Measurements from ENCODE around the gene LRCH4. TPM values are rescaled to one million over a fixed set of nuclear protein-coding genes. Genes with fewer than 3 reads are reported as not detected.

LRCH4 gene
- polyA plus RNA-seq, 1 donor (not counting 4 experiments of a cell fraction or from before 2014, with no cell fraction given) = 4.9 TPM

- Histone ChIP-seq H3K4me1 (ENCODE audit: control insufficient read depth, extremely low read depth, insufficient read depth, low read length) (peaks cover 32% of the 10 kb centered on the region), H3K4me3 (ENCODE audit: control insufficient read depth in 2 of 3, extremely low read depth in 1 of 3, insufficient read depth in 2 of 3, low read depth in 1 of 3, low read length in 3 of 3) (peak overlapping the region; percentile 88 to 96 (median 90)), H3K9me3 (ENCODE audit: control insufficient read depth, low read depth, low read length) (no peaks in the 10 kb centered on the region), H3K36me3 (ENCODE audit: control insufficient read depth in 2 of 2, extremely low read depth in 1 of 2, insufficient read depth in 2 of 2, low read length in 2 of 2) (peaks cover 14 to 23% of the 10 kb centered on the region in 2 experiments), H3K9me1 (ENCODE audit: control insufficient read depth, extremely low read depth, insufficient read depth, low read length) (no peaks in the 10 kb centered on the region), H2AFZ (ENCODE audit: control insufficient read depth, low read length) (no peak overlapping the region), H4K20me1 (ENCODE audit: control insufficient read depth, extremely low read depth, insufficient read depth, low read length) (peaks cover 8% of the 10 kb centered on the region), H3K79me2 (ENCODE audit: control insufficient read depth, insufficient read depth, low read length) (peaks cover 13% of the 10 kb centered on the region), H3K27ac (ENCODE audit: control insufficient read depth, insufficient read depth, low read length) (peak overlapping the region; percentile 88), H3K9ac (ENCODE audit: control insufficient read depth, extremely low read depth, insufficient read depth, low read length) (peak overlapping the region; percentile 90), H3K27me3 (ENCODE audit: control insufficient read depth, extremely low read depth, insufficient read depth, low read length) (no peaks in the 10 kb centered on the region), H3K4me2 (ENCODE audit: control insufficient read depth, extremely low read depth, insufficient read depth, low read depth, low read length) (peak overlapping the region; percentile 85)
- TF ChIP-seq EZH2 (IDR thresholded peaks at IDR 0.05; ENCODE audit: low read length) = no peak
- TF ChIP-seq CTCF (optimal IDR thresholded peaks at IDR 0.05 in 1 of 3, IDR thresholded peaks at IDR 0.05 in 1 of 3, conservative IDR thresholded peaks at IDR 0.05 in 1 of 3; ENCODE audit: extremely low read depth in 1 of 3, insufficient read depth in 2 of 3, low read length in 3 of 3) = no peak
- FAIRE-seq = no peak
- DNase-seq (ENCODE audit: low read depth, low spot score) = no peak
- dilution Hi-C loops (cut with MboI; ENCODE audit: extremely low pct_ligation_motif_present, low sequenced_read_pairs) = no loop called here
Observed at GRCh38 chr7:100584054-100584682, 1.8 kb downstream of the LRCH4 start.

GRCh38 chr7:100583132-100584053 lies 2.5 kb downstream of the LRCH4 start:
- Histone ChIP-seq H3K9me1 (ENCODE audit: control insufficient read depth, extremely low read depth, insufficient read depth, low read length) (no peaks in the 10 kb centered on the region), H3K4me2 (ENCODE audit: control insufficient read depth, extremely low read depth, insufficient read depth, low read depth, low read length) (no peak overlapping the region), H3K27me3 (ENCODE audit: control insufficient read depth, extremely low read depth, insufficient read depth, low read length) (no peaks in the 10 kb centered on the region), H2AFZ (ENCODE audit: control insufficient read depth, low read length) (no peak overlapping the region), H3K27ac (ENCODE audit: control insufficient read depth, insufficient read depth, low read length) (no peak overlapping the region), H3K9ac (ENCODE audit: control insufficient read depth, extremely low read depth, insufficient read depth, low read length) (no peak overlapping the region), H3K4me1 (ENCODE audit: control insufficient read depth, extremely low read depth, insufficient read depth, low read length) (peaks cover 32% of the 10 kb centered on the region), H4K20me1 (ENCODE audit: control insufficient read depth, extremely low read depth, insufficient read depth, low read length) (peaks cover 8% of the 10 kb centered on the region), H3K36me3 (ENCODE audit: control insufficient read depth in 2 of 2, extremely low read depth in 1 of 2, insufficient read depth in 2 of 2, low read length in 2 of 2) (peaks cover 20 to 23% of the 10 kb centered on the region in 2 experiments), H3K9me3 (ENCODE audit: control insufficient read depth, low read depth, low read length) (no peaks in the 10 kb centered on the region), H3K79me2 (ENCODE audit: control insufficient read depth, insufficient read depth, low read length) (peaks cover 13% of the 10 kb centered on the region), H3K4me3 (ENCODE audit: control insufficient read depth in 2 of 3, extremely low read depth in 1 of 3, insufficient read depth in 2 of 3, low read depth in 1 of 3, low read length in 3 of 3) (no peak overlapping the region)
- dilution Hi-C loops (cut with MboI; ENCODE audit: extremely low pct_ligation_motif_present, low sequenced_read_pairs) = no loop called here
- FAIRE-seq (no peak), DNase-seq (ENCODE audit: low read depth, low spot score) (no peak)
- TF ChIP-seq EZH2 (IDR thresholded peaks at IDR 0.05; ENCODE audit: low read length) = no peak
- TF ChIP-seq CTCF (optimal IDR thresholded peaks at IDR 0.05 in 1 of 3, IDR thresholded peaks at IDR 0.05 in 1 of 3, conservative IDR thresholded peaks at IDR 0.05 in 1 of 3; ENCODE audit: extremely low read depth in 1 of 3, insufficient read depth in 2 of 3, low read length in 3 of 3) = no peak

All from keratinocyte (primary cell).